Ovary (tissue), 9 donors: ENCODE measurements around the gene PRICKLE2. TPM values are rescaled to one million over a fixed set of nuclear protein-coding genes. Genes with fewer than 3 reads are reported as not detected.
A peak's percentile ranks its signal among the peaks of the same experiment; 100 is the strongest.

Experiments used
- DNase-seq, 5 donors: peaks; one replicate each; pipeline ENCODE4 v3.0.0-alpha.2; 2019 to 2020
- H3K27ac ChIP-seq, 2 donors: fragments of 200-600 bp; one replicate each; pipeline versions ENCODE4 v1.5.1 to v1.8.0; 2019 to 2022
- H3K27me3 ChIP-seq: fragments of 200-600 bp; one replicate; pipeline ENCODE4 v1.8.0; 2022
- H3K36me3 ChIP-seq: fragments of 200-600 bp; sonication (generic); one replicate; pipeline ENCODE4 v1.5.1; 2019
- H3K4me1 ChIP-seq: one replicate; pipeline ENCODE4 v1.8.1; 2013; ENCODE audit warnings: mild to moderate bottlenecking, moderate library complexity; ENCODE audit not compliant: insufficient read depth
- H3K4me3 ChIP-seq: fragments of 200-600 bp; sonication (generic); one replicate; pipeline ENCODE4 v1.5.1; 2017
- H3K9me3 ChIP-seq, 2 donors: fragments of 200-600 bp in 1 of 2; sonication (generic) in 1 of 2; one replicate each; pipeline versions ENCODE4 v1.5.1 to v1.8.1; 2013 to 2019; ENCODE audit warnings: mild to moderate bottlenecking in 1 of 2, moderate library complexity in 1 of 2
- CTCF ChIP-seq, 3 donors: fragments of 450-650 bp in 2 of 3; fragments of 200-600 bp in 1 of 3; IDR thresholded peaks; one replicate each; pipeline versions ENCODE4 v1.5.1 to v1.8.0; 2016 to 2022; ENCODE audit warnings: antibody characterized with exemption in 3 of 3, mild to moderate bottlenecking in 1 of 3
- EP300 ChIP-seq: sonication (generic); formaldehyde crosslinking; IDR thresholded peaks from one replicate; pipeline ENCODE4 v1.6.1; 2017; ENCODE audit warnings: antibody characterized with exemption
- POLR2A ChIP-seq: fragments of 450-650 bp; IDR thresholded peaks from one replicate; pipeline ENCODE4 v1.6.1; 2017; ENCODE audit warnings: antibody characterized with exemption, mild to moderate bottlenecking, moderate library complexity
- WGBS, 3 donors: extraction: QIAGEN DNeasy Blood & Tissue Kit in 1 of 3; methylation state at CpG; one replicate each; pipeline versions ENCODE4 v1.1.5 to v1.1.7; 2013 to 2017; 5-methylcytosine and 5-hydroxymethylcytosine counted together
- intact Hi-C, 4 donors: fragments of 100-400 bp; cut with DNase I; formaldehyde crosslinking; loops; one replicate each; pipeline versions ENCODE4 v1.11.0 to v1.15.1; 2022 to 2023
- polyA plus RNA-seq, 2 donors: library from polyadenylated mRNA; stranded (reverse); fragments of 200-250 nt in 1 of 2; fragments of 350-450 nt in 1 of 2; fragmentation: Illumina TruSeq in 1 of 2; extraction: RNeasy Lipid Tissue Mini Kit (QIAGEN cat#74804) in 1 of 2; gene quantifications; one replicate each; pipeline ENCODE4 v1.2.3, GENCODE V29; 2013 to 2014
- total RNA-seq, 7 donors: library from RNA; depleted of rRNA in 2 of 7; stranded (reverse); fragments of >200 nt in 2 of 7; fragmentation: NEBNext Ultra II Directional in 3 of 7; extraction: Animal tissue kit (Norgen Biotek cat#: 25700) in 3 of 7; gene quantifications; one replicate each; pipeline versions ENCODE4 v1.1.0 to v1.2.4, GENCODE V29; 2016 to 2023
- donor health status: DM: no; HTN: no; CAD: no; lungs with moderate emphysema.
- donor health status: DM: no; HTN: no; CAD: no.
- donor health status: Bipolar disorder and iron deficiency.
- donor health status: DM: yes; HTN: yes; CAD: no.
- donor health status: DM: no; HTN: no; CAD: no.
- donor health status: DM: yes; HTN: yes; CAD: no.

PRICKLE2 gene
- total and polyA plus RNA-seq, 9 donors: 6.3 to 34.8 (median 25.4) TPM

GRCh38 chr3:64222501-64223111 is 2.7 kb downstream of the PRICKLE2 start:
- Histone ChIP-seq H3K4me3 (no peak overlapping the region), H3K9me3 (no peaks in the 10 kb centered on the region), H3K27me3 (no peaks in the 10 kb centered on the region), H3K27ac (peak overlapping the region in 1 of 2 donors; percentile 5), H3K4me1 (peaks cover 17% of the 10 kb centered on the region), H3K36me3 (no peaks in the 10 kb centered on the region)
- intact Hi-C loops: loop anchor here in 1 of 4 donors (5.0 to 10.0 kb wide), 3 partner anchors 40 to 672 kb away; no protein-coding TSS in a partner anchor
- 81 to 91% (median 85%) methylated on average over 3 of the region's 3 CpGs for WGBS, 3 donors
- DNase-seq: no peak
- TF ChIP-seq POLR2A (no peak), EP300 (no peak), CTCF (IDR thresholded peaks at IDR 0.05) (no peak)

GRCh38 chr3:64221571-64222257 is 3.6 kb downstream of the PRICKLE2 start:
- no peak overlapping the region for H3K4me3 ChIP-seq
- H3K4me1 ChIP-seq: peaks cover 19% of the 10 kb centered on the region
- 79 to 84% (median 83%) methylated on average over 6 of the region's 6 CpGs for WGBS, 3 donors
- no peaks in the 10 kb centered on the region for H3K27me3 ChIP-seq
- no peak for TF ChIP-seq CTCF (IDR thresholded peaks at IDR 0.05)
- no peak for TF ChIP-seq EP300
- TF ChIP-seq POLR2A: no peak
- intact Hi-C loops: loop anchor here in 1 of 4 donors (5.0 to 10.0 kb wide), 3 partner anchors 41 to 673 kb away; no protein-coding TSS in a partner anchor
- no peaks in the 10 kb centered on the region for H3K9me3 ChIP-seq
- peak overlapping the region in 1 of 2 donors; percentile 30 for H3K27ac ChIP-seq
- no peak for DNase-seq
- H3K36me3 ChIP-seq: no peaks in the 10 kb centered on the region

- H3K36me3 ChIP-seq: no peaks in the 10 kb centered on the region
- intact Hi-C loops: loop anchor here in 1 of 4 donors (5.0 to 10.0 kb wide), 3 partner anchors 42 to 674 kb away; no protein-coding TSS in a partner anchor
- TF ChIP-seq EP300 (no peak), CTCF (IDR thresholded peaks at IDR 0.05) (peak in 1 of 3 donors; percentile 5), POLR2A (no peak)
- no peaks in the 10 kb centered on the region for H3K9me3 ChIP-seq
- 12 to 26% (median 16%) methylated on average over 8 of the region's 8 CpGs for WGBS, 3 donors
- no peak for DNase-seq
- H3K4me3 ChIP-seq: no peak overlapping the region
- H3K27me3 ChIP-seq: no peaks in the 10 kb centered on the region
- peaks cover 27% of the 10 kb centered on the region for H3K4me1 ChIP-seq
- H3K27ac ChIP-seq: peak overlapping the region in 1 of 2 donors; percentile 44
Measured at GRCh38 chr3:64220161-64220914, 4.9 kb downstream of the PRICKLE2 start.

GRCh38 chr3:64218746-64219145 is 6.5 kb downstream of the PRICKLE2 start:
- WGBS, 3 donors: 39 to 61% (median 52%) methylated on average over 4 of the region's 4 CpGs
- Histone ChIP-seq H3K4me3 (no peak overlapping the region), H3K27me3 (no peaks in the 10 kb centered on the region), H3K36me3 (no peaks in the 10 kb centered on the region), H3K27ac (no peak overlapping the region), H3K9me3 (no peaks in the 10 kb centered on the region), H3K4me1 (peaks cover 29% of the 10 kb centered on the region)
- TF ChIP-seq EP300 (no peak), CTCF (IDR thresholded peaks at IDR 0.05) (no peak)
- intact Hi-C loops: no loop called here
- DNase-seq: no peak
